ENCODE measurements around the gene LRRC2.

LRRC2 gene

GRCh38 chr3:46488735-46489361 lies 77.3 kb downstream of the LRRC2 start:
- no peak overlapping the region for H3K27ac ChIP-seq
- H3K36me3 ChIP-seq = no peaks in the 10 kb centered on the region
- no peaks in the 10 kb centered on the region for H3K27me3 ChIP-seq
- H3K9me3 ChIP-seq = no peaks in the 10 kb centered on the region
- peak overlapping the region; percentile 45 to 55 for H3K4me3 ChIP-seq (ENCODE audit: low read depth in 1 of 2, low read length in 1 of 2)
- H3K4me1 ChIP-seq (ENCODE audit: control insufficient read depth in 1 of 2, insufficient read depth in 1 of 2, low read depth in 1 of 2, low read length in 1 of 2) = peaks cover 37 to 49% of the 10 kb centered on the region in 2 experiments
- TF ChIP-seq CTCF (IDR thresholded peaks at IDR 0.05) = peak; percentile 85

GRCh38 chr3:46485779-46486175 lies 80.3 kb downstream of the LRRC2 start:
- Histone ChIP-seq H3K27ac (no peak overlapping the region), H3K4me3 (ENCODE audit: low read depth in 1 of 2, low read length in 1 of 2) (no peak overlapping the region), H3K4me1 (ENCODE audit: control insufficient read depth in 1 of 2, insufficient read depth in 1 of 2, low read depth in 1 of 2, low read length in 1 of 2) (peaks cover 52 to 59% of the 10 kb centered on the region in 2 experiments), H3K27me3 (no peaks in the 10 kb centered on the region), H3K9me3 (no peaks in the 10 kb centered on the region), H3K36me3 (no peaks in the 10 kb centered on the region)
- TF ChIP-seq CTCF (IDR thresholded peaks at IDR 0.05) = no peak

GRCh38 chr3:46484911-46485778 lies 81.0 kb downstream of the LRRC2 start:
- Histone ChIP-seq H3K27ac (no peak overlapping the region), H3K27me3 (no peaks in the 10 kb centered on the region), H3K36me3 (no peaks in the 10 kb centered on the region), H3K4me1 (ENCODE audit: control insufficient read depth in 1 of 2, insufficient read depth in 1 of 2, low read depth in 1 of 2, low read length in 1 of 2) (peaks cover 58 to 66% of the 10 kb centered on the region in 2 experiments), H3K4me3 (ENCODE audit: low read depth in 1 of 2, low read length in 1 of 2) (no peak overlapping the region), H3K9me3 (no peaks in the 10 kb centered on the region)
- no peak for TF ChIP-seq CTCF (IDR thresholded peaks at IDR 0.05)

GRCh38 chr3:46484388-46484787 lies 81.7 kb downstream of the LRRC2 start:
- Histone ChIP-seq H3K9me3 (no peaks in the 10 kb centered on the region), H3K4me3 (ENCODE audit: low read depth in 1 of 2, low read length in 1 of 2) (no peak overlapping the region), H3K27ac (no peak overlapping the region), H3K36me3 (no peaks in the 10 kb centered on the region), H3K4me1 (ENCODE audit: control insufficient read depth in 1 of 2, insufficient read depth in 1 of 2, low read depth in 1 of 2, low read length in 1 of 2) (peaks cover 65 to 70% of the 10 kb centered on the region in 2 experiments), H3K27me3 (no peaks in the 10 kb centered on the region)
- no peak for TF ChIP-seq CTCF (IDR thresholded peaks at IDR 0.05)

DNA sequence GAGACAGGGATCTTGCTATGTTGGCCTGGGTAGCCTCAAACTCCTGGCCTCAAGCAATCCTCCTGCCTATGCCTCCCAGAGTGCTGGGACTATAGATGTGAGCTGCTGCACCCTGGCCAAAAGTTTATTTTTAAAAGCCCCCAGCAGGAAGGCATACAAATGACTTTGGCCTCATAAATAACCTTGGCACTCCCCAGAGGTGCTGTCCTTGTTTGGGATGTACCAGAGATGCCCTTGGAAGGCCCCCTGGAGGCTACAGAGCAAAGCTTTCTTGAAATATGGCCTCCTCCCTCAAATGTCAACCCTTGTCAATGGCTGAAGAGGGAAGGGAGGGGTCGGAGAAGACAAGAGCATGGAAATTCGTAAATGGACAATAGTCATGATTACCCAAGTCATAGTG lies 82.3 kb downstream of the LRRC2 start:
- TF ChIP-seq CTCF (IDR thresholded peaks at IDR 0.05) = no peak
- Histone ChIP-seq H3K4me3 (ENCODE audit: low read depth in 1 of 2, low read length in 1 of 2) (no peak overlapping the region), H3K27me3 (no peaks in the 10 kb centered on the region), H3K27ac (no peak overlapping the region), H3K36me3 (no peaks in the 10 kb centered on the region), H3K9me3 (no peaks in the 10 kb centered on the region), H3K4me1 (ENCODE audit: control insufficient read depth in 1 of 2, insufficient read depth in 1 of 2, low read depth in 1 of 2, low read length in 1 of 2) (peaks cover 67 to 70% of the 10 kb centered on the region in 2 experiments)
